HL-60 (cell line): ENCODE results near the gene PDLIM5.
"Not testable (repeated sequence)": the region's sequence is repeated elsewhere in the genome, so short reads cannot be mapped to it uniquely, and the experiment has no call there.

ENCODE experiments used
- DNase-seq, 2 experiments: peaks; one replicate each; pipeline ENCODE4 v3.0.0-alpha.2; 2010 to 2020; ENCODE audit warnings: low read depth in 1 of 2, low spot score in 1 of 2
- H3K27ac ChIP-seq: fragments of 250-450 bp; sonication (Bioruptor Pico); replicated peaks from 2 replicates; pipeline ENCODE4 v1.5.1; 2020; ENCODE audit warnings: mild to moderate bottlenecking, moderate library complexity
- H3K27me3 ChIP-seq: fragments of 250-450 bp; sonication (Bioruptor Pico); 2 replicates; pipeline ENCODE4 v1.5.1; 2021; ENCODE audit warnings: mild to moderate bottlenecking, moderate library complexity; ENCODE audit not compliant: insufficient read depth, poor library complexity, severe bottlenecking
- H3K4me3 ChIP-seq: replicated peaks from 2 replicates; pipeline ENCODE4 v1.5.1; 2011; ENCODE audit warnings: mild to moderate bottlenecking, control low read depth, low read length; ENCODE audit not compliant: insufficient read depth
- CTCF ChIP-seq: IDR thresholded peaks from one replicate; pipeline ENCODE4 v1.5.1; 2011; ENCODE audit warnings: low read length, control low read depth, inconsistent platforms; ENCODE audit not compliant: insufficient read depth
- GABPA ChIP-seq: IDR thresholded peaks from 2 replicates; pipeline ENCODE4 v1.6.1; 2012; ENCODE audit warnings: low read depth
- POLR2AphosphoS5 ChIP-seq: IDR thresholded peaks from 2 replicates; pipeline ENCODE4 v1.6.1; 2012; ENCODE audit warnings: low read depth
- REST ChIP-seq: IDR thresholded peaks from 2 replicates; pipeline ENCODE4 v1.6.1; 2012; ENCODE audit warnings: low read depth; ENCODE audit not compliant: insufficient replicate concordance
- SPI1 ChIP-seq: IDR thresholded peaks from 2 replicates; pipeline ENCODE4 v1.6.1; 2012; ENCODE audit warnings: low read depth, mild to moderate bottlenecking, borderline replicate concordance

The PDLIM5 gene

GRCh38 chr4:94548571-94548970 lies 96.8 kb downstream of the PDLIM5 start:
- TF ChIP-seq POLR2AphosphoS5 (no peak), SPI1 (peak; percentile 23; the same call in 1 of the 2 replicates)
- H3K27ac ChIP-seq: no peak overlapping the region
- H3K4me3 ChIP-seq: no peak overlapping the region
- DNase-seq: peak in 1 of 2 experiments; percentile 16
- H3K27me3 ChIP-seq: no peaks in the 10 kb centered on the region

GRCh38 chr4:94550352-94550751 lies 98.6 kb downstream of the PDLIM5 start:
- H3K27me3 ChIP-seq: no peaks in the 10 kb centered on the region
- no peak overlapping the region for H3K4me3 ChIP-seq
- TF ChIP-seq CTCF: no peak
- H3K27ac ChIP-seq: no peak overlapping the region
- no peak for DNase-seq

- no peak for TF ChIP-seq GABPA
- no peak for TF ChIP-seq CTCF
- no peak for TF ChIP-seq SPI1
- TF ChIP-seq REST: no peak
- no peak for TF ChIP-seq POLR2AphosphoS5
- DNase-seq: no peak
These were observed 99.1 kb downstream of the PDLIM5 start for GRCh38 chr4:94550851-94551250.

GRCh38 chr4:94551643-94552564 lies 100.2 kb downstream of the PDLIM5 start:
- Histone ChIP-seq H3K27ac (no peak overlapping the region), H3K27me3 (no peaks in the 10 kb centered on the region), H3K4me3 (no peak overlapping the region)
- no peak for TF ChIP-seq SPI1
- TF ChIP-seq CTCF: no peak
- no peak for TF ChIP-seq POLR2AphosphoS5
- no peak for TF ChIP-seq GABPA
- no peak for TF ChIP-seq REST
- no peak for DNase-seq

More at GRCh38 chr4:94550851-94551250, 99.1 kb downstream of the PDLIM5 start:
- Histone ChIP-seq H3K4me3 (no peak overlapping the region), H3K27ac (no peak overlapping the region), H3K27me3 (no peaks in the 10 kb centered on the region)

GRCh38 chr4:94556047-94556446 lies 104.3 kb downstream of the PDLIM5 start:
- not testable (repeated sequence) for H3K4me3 ChIP-seq, DNase-seq, H3K27ac ChIP-seq, H3K27me3 ChIP-seq

GRCh38 chr4:94557632-94558031 lies 105.9 kb downstream of the PDLIM5 start:
- not testable (repeated sequence) for H3K27me3 ChIP-seq, H3K4me3 ChIP-seq, DNase-seq, H3K27ac ChIP-seq
